ENCODE results near the gene ISCA1. TPM values are rescaled to one million over a fixed set of nuclear protein-coding genes. Genes with fewer than 3 reads are reported as not detected.

ISCA1 gene
- 17.9 and 21.4 TPM in 2 replicates for total RNA-seq

DNA sequence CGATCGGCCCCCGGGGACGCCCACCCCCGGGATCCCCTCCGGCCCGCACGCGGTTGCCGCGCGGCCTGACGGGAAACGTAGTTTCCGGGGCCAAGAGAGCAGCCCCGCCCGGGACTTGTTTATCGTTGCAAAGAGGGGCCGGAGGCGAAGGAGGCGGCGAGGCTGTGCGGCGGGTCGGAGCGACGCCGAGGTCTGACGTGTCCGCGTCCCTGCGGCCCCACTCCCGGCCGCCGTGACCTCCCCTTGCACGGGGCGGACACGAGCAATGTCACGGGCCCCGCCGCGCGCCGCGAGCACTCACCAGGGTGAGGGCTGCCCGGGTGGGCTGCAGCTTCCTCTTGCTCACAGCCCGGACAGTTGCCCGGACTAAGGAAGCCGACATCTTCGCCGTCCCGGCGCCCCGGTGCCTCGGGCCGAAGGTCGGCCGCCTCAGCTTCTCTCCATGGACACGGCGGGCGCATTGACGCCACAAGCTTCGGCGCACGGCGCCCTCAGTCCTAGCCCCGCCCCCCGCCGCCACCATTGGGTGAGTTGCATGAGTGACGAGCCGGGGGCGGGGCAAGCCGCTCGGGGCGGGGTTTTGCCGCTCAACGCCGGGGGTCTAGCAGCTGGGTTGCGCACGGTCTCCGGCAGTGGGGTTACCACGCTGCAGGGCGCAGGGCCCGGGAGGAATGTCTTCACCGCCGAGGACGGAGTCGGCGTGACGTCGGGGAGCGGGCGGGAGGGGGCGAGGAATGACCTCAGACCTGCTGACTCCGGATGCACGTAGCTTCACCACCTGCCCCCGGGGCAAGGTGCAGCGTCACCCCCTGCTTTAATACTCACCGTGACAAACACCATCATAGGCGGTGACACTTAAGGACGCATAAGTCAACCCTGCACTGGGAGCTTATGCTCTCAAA lies at the start of gene ISCA1:
Gene ISCA1 (minus strand): TSS at position 462 of the 902 bp plus-strand sequence. CDS start 80 bp downstream, at position 382.

DNA sequence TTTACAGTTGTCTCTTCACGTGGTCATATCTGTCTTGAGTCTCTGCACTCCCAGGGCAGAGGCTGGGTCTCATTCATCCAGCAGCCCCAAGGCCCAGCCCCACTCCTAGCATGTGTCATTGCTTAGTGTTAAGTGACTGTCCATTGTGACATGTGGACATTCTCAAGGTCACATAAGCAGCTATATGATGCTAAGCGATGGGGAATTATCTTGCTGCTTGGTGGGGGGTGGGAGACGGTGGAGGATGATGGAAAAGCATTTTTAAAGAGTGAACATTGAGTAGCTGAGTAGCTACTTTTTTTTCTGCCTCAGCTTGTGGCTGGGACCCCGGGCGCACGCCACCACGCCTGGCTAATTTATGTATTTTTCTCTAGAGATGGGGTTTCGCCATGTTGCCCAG lies 22.8 kb downstream of the ISCA1 start, which contains the start of gene C9orf153:
Gene C9orf153 (minus strand): TSS at position 101 of the 400 bp plus-strand sequence. CDS start 30,054 bp downstream, outside the sequence.

Other genes starting within 250 kb of the ISCA1 start
- gene GOLM1, start 183.0 kb downstream of the ISCA1 start, total RNA-seq, result 30.1 and 30.6 TPM in 2 replicates
- gene C9orf153, start 22.9 kb downstream of the ISCA1 start, total RNA-seq, result not detected in 2 replicates
- 23.3 and 31.8 TPM in 2 replicates for gene TUT7, start 71.9 kb upstream of the ISCA1 start, total RNA-seq

Data from airway epithelial cell (primary cell).